HG02981 (cell line): Measurements from ENCODE around the gene CBFB.
A peak's percentile ranks its signal among the peaks of the same experiment; 100 is the strongest.
"Not testable (repeated sequence)": the region's sequence is repeated elsewhere in the genome, so short reads cannot be mapped to it uniquely, and the experiment has no call there.

ENCODE experiments used
- ATAC-seq: cut with Tn5 transposase; IDR thresholded peaks from one replicate; pipeline ENCODE4 v1.9.1; 2021; ENCODE audit warnings: mild to moderate bottlenecking, moderate library complexity; ENCODE audit not compliant: unreplicated experiment

The CBFB gene

DNA sequence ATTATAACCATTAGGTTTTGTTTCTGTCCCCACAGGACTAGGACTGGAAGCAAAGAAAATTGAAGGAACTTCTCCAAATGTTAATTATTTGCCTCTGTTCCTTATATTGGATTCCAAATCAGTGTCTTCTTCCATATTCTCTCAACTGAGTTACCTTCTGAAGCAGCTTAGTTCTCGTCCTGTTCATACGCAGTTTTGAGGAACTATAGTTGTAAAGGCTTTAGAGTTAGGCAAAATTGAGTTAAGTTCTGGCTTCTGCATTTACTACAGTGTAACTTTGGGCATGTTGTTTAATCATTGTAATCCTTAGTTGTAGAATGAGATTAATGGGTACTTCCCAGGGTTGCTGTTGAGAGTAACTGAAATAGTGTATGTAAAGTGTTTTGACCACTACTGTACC is 11.2 kb downstream of the CBFB start:
- no peak for ATAC-seq

DNA sequence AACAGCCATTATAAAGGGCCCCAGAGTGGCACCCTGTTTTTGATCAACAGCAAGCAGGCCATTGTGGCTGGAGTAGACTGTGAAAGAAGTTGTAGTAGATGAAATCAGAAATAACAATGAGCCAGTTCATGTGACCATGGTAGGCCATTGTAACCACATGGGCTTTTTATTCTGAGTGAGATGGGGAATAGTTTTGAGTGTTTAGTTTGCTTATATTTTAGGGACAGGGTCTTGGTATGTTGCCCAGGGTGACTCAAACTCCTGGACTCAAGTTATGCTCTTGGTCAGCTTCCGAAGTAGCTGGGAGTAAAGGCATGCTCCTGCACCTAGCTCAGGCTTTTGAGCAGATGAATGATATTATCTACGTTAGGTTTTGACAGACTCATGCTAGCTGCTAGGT is 12.0 kb downstream of the CBFB start:
- ATAC-seq, result no peak

DNA sequence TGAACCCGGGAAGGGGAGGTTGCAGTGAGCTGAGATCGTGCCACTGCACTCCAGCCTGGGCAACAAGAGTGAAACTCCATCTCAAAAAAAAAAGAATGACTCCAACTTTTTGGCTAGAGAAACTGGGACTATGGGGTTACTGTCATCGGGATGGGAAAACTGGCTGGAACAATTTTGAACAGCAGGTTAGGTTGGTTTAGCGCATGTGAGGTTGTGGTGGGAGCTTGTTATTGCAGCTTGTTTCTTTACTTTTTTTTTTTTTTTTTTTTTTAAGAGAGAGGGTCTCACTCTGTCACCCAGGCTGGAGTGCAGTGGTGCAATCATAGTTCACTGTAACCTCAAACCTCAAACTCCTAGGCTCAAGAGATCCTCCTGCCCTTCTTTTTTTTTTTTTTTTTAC is 12.6 kb downstream of the CBFB start:
- ATAC-seq, result not testable (repeated sequence)

GRCh38 chr16:67043420-67043819 is 14.5 kb downstream of the CBFB start:
- no peak for ATAC-seq

- ATAC-seq, result no peak
Measured at GRCh38 chr16:67050796-67051195, 21.8 kb downstream of the CBFB start.

- no peak for ATAC-seq
Measured at GRCh38 chr16:67052399-67052798, 23.4 kb downstream of the CBFB start.

- no peak for ATAC-seq
Measured at GRCh38 chr16:67053767-67054334, 24.9 kb downstream of the CBFB start.

- ATAC-seq, result no peak
Measured at GRCh38 chr16:67054901-67055300, 26.0 kb downstream of the CBFB start.

- ATAC-seq, result no peak
Measured at GRCh38 chr16:67055712-67056487, 27.0 kb downstream of the CBFB start.

DNA sequence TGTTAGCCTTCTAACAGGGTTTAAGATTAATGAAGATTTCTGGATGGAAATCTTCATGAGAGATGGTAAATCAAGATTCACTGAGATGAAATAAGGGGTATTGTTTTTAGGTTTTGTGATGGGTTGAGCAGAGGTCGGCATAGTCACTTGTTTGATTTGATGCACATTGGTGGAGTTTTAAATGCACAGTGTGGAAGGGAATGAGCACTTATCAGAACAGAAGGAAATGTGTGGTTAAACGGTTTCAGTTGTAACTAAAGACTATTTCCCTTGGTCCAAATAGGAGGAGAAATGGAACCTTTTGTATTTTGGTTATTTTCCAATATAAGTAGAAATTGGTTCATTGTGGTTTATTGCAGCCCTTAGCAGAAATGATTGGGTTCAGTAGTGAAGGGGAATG is 34.1 kb downstream of the CBFB start:
- ATAC-seq, result no peak

DNA sequence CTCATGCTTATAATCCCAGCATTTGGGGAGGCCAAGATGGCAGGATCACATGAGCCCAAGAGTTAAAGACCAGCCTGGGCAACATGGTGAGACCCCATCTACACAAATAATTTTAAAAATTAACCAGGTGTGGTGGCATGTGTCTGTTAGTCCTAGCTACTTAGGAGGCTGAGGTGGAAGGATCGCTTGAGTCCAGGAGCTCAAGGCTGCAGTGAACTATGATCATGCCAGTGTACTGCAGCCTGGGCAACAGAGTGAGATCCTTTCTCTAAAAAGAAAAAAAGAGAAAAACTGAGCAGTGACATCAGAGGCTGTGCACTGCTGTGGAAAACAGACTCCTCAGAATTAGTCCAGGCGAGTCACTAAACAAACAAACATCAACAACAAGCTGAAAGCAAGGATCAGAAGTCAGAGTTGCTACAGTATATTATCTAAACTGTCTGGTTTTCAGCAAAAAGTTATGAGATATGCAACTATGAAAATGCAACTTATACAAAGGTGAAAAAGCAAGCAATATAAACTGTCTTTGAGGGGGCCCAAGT is 39.3 kb downstream of the CBFB start:
- ATAC-seq, result no peak

DNA sequence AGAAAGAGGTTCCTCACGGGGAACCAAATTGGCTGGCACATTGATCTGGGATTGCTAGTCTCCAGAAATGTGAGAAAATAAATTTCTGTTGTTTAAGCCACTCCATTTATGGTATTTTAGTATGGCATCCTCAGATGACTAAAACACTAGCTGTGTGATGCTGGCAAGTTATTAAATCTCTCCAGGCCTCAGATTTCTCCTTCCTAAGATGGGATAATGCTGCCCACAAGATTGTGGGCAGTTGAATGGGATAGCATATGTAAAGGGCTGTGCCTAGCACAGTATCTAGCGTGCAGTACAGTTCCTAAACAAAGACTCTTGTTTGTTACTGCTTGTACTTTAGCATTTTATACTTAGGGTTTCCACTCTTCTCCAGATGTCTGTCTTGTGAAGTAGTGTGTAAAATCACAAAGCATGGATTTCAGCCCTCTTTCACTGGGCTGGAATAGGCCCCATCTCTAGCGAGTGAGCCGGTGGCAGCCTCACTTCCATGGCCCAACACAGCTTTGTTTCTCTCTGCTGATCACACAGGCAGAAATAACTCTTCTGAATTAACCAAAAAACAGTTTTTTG is 42.6 kb downstream of the CBFB start:
- ATAC-seq, result no peak

GRCh38 chr16:67075331-67075730 is 46.4 kb downstream of the CBFB start:
- ATAC-seq, result no peak

DNA sequence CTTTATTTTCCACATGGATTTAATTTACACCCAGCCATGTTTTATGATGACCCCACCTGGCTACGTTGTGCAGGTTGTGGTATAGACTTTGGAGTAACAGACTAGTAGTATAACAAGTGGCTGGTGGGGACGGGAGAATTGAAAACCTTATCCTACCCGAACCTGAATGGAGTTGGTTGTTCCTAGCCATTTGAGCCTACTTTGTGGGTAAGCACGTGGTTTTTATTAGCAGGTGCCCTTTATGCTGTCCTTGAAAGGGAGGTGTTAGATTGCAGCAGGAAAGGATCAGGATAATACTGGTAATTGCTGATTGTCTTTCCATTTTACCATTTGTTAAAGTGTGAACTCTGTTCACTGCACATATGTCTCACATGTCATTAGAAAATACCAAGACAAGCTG is 48.9 kb downstream of the CBFB start:
- ATAC-seq, result no peak

DNA sequence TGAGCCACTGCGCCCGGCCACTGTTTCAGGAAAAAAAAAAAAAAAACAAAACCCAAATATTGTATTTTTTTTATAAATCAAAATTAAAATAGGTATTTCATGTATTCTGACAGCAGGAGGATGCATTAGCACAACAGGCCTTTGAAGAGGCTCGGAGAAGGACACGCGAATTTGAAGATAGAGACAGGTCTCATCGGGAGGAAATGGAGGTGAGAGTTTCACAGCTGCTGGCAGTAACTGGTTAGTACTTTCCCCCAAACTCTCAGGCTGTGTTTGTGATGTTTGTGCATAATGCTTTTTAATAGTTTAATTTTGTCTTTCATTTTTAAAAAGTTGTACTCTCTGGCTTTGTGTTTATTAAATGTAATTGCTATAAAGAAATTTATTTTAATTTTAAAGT is 53.2 kb downstream of the CBFB start:
- no peak for ATAC-seq

DNA sequence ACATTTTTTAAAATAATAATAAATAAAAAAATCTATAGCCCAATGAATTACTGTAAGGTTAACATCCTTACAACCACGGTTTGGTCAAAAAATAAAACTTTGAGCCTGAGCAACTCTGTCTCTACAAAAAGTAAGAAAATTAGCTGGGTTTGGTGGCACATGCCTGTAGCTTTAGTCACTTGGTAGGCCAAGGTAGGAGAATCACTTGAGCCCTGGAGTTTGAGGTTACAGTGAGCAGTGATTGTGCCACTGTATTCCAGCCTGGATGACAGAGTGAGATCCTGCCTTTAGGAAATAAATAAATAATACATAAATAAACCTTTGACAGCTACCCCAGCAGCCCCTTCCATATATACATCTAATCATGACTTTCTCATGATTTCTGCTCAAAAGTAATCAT is 53.9 kb downstream of the CBFB start:
- no peak for ATAC-seq

DNA sequence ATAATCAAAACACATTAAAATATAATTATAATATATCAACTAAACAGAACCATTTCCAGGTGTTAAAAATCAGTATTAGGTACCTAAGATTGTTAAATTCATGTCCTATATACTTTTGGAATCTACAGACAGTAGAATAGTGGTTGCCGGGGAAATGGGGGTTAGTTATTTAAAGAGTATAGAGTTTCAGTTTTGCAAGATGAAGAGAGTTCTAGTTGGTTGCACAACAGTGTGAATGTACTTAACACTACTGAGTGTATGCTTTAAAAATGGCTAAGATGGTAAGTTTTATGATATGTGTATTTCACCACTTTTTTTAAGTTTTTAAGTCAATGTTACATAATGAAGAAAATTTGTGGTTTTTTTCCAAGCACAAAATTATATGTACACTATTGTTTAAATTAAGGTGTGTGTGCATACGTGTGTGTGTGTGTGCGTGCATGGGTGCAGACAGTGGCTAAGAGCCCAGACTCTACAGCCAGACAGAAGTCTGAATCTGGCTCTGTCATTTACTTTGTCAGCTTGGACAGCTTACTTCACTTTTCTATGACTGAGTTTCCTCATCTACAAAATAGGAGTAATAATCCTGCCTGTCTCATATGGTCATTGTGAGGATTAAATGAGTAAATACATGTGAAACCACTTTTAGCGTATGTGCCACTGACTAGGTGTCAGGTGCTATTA is 55.5 kb downstream of the CBFB start:
- ATAC-seq, result peak; percentile 59

GRCh38 chr16:67086822-67087221 is 57.9 kb downstream of the CBFB start:
- no peak for ATAC-seq

DNA sequence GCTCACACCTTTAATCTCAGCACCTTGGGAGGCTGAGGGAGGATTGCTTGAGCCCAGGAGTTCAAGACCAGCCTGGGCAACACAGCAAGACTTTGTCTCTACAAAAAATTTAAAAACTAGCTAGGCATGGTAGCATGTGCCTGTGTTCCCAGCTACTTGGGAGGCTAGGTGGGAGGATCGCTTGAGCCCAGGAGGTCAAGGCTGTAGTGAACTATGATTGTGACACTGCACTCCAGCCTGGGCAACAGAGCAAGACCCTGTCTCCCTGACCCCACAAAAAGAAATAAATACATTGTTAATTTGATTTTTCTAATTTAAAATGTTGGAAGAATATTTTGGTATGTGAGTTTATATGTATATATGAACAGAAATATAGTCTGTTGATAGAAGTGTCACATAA is 58.3 kb downstream of the CBFB start:
- no peak for ATAC-seq

GRCh38 chr16:67087803-67088202 is 58.9 kb downstream of the CBFB start:
- ATAC-seq, result no peak

GRCh38 chr16:67088551-67088950 is 59.6 kb downstream of the CBFB start:
- ATAC-seq, result no peak

GRCh38 chr16:67089101-67089500 is 60.2 kb downstream of the CBFB start:
- ATAC-seq, result no peak
